ENCODE data around the gene ZBTB26.

- TF ChIP-seq, protein P1, sequence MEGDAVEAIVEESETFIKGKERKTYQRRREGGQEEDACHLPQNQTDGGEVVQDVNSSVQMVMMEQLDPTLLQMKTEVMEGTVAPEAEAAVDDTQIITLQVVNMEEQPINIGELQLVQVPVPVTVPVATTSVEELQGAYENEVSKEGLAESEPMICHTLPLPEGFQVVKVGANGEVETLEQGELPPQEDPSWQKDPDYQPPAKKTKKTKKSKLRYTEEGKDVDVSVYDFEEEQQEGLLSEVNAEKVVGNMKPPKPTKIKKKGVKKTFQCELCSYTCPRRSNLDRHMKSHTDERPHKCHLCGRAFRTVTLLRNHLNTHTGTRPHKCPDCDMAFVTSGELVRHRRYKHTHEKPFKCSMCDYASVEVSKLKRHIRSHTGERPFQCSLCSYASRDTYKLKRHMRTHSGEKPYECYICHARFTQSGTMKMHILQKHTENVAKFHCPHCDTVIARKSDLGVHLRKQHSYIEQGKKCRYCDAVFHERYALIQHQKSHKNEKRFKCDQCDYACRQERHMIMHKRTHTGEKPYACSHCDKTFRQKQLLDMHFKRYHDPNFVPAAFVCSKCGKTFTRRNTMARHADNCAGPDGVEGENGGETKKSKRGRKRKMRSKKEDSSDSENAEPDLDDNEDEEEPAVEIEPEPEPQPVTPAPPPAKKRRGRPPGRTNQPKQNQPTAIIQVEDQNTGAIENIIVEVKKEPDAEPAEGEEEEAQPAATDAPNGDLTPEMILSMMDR (IDR thresholded peaks at IDR 0.05; ENCODE audit: borderline replicate concordance, extremely low read depth, low read length, poor library complexity, severe bottlenecking): no peak
- no peak for TF ChIP-seq EZH2 (IDR thresholded peaks at IDR 0.05; ENCODE audit: borderline replicate concordance, low read depth, low read length, severe bottlenecking)
These were observed 1.4 kb downstream of the ZBTB26 start for GRCh38 chr9:122929796-122930354.
